H9 (cell line): ENCODE data around the gene OR52I2. TPM values are rescaled to one million over a fixed set of nuclear protein-coding genes. Genes with fewer than 3 reads are reported as not detected.
A peak's percentile ranks its signal among the peaks of the same experiment; 100 is the strongest.

ENCODE experiments used
- DNase-seq: peaks from one replicate; pipeline ENCODE4 v3.0.0-alpha.2; 2017
- H2AFZ ChIP-seq: one replicate; pipeline ENCODE4 v1.6.1; 2013; ENCODE audit warnings: mild to moderate bottlenecking, low read length, control low read depth, moderate library complexity
- H2AK5ac ChIP-seq: 2 replicates; pipeline ENCODE4 v1.6.1; 2013; ENCODE audit warnings: low read length, control low read depth, mixed read lengths; ENCODE audit not compliant: insufficient read length
- H2BK120ac ChIP-seq: one replicate; pipeline ENCODE4 v1.6.1; 2013; ENCODE audit warnings: low read depth, mild to moderate bottlenecking, low read length, control low read depth, inconsistent platforms; ENCODE audit not compliant: poor library complexity, severe bottlenecking
- H2BK12ac ChIP-seq: 2 replicates; pipeline ENCODE4 v1.6.1; 2013; ENCODE audit warnings: low read length, control low read depth, mixed read lengths, low read depth; ENCODE audit not compliant: insufficient read length
- H2BK15ac ChIP-seq: 2 replicates; pipeline ENCODE4 v1.6.1; 2013; ENCODE audit warnings: low read depth, low read length, control low read depth
- H2BK20ac ChIP-seq: one replicate; pipeline ENCODE4 v1.6.1; 2013; ENCODE audit warnings: low read depth, mild to moderate bottlenecking, low read length, control low read depth, inconsistent platforms; ENCODE audit not compliant: poor library complexity, severe bottlenecking
- H2BK5ac ChIP-seq: 2 replicates; pipeline ENCODE4 v1.6.1; 2013; ENCODE audit warnings: low read length, control low read depth, mixed read lengths; ENCODE audit not compliant: insufficient read length
- H3K14ac ChIP-seq: 2 replicates; pipeline ENCODE4 v1.6.1; 2013; ENCODE audit warnings: low read length, control low read depth; ENCODE audit not compliant: insufficient read depth
- H3K18ac ChIP-seq: 2 replicates; pipeline ENCODE4 v1.6.1; 2013; ENCODE audit warnings: low read depth, mild to moderate bottlenecking, mixed read lengths, low read length, control low read depth; ENCODE audit not compliant: insufficient read length
- H3K23ac ChIP-seq: 2 replicates; pipeline ENCODE4 v1.6.1; 2013; ENCODE audit warnings: low read length, control low read depth, mixed read lengths, low read depth; ENCODE audit not compliant: insufficient read length
- H3K23me2 ChIP-seq: 2 replicates; pipeline ENCODE4 v1.6.1; 2013; ENCODE audit warnings: low read depth, mild to moderate bottlenecking, mixed read lengths, low read length, control low read depth; ENCODE audit not compliant: insufficient read length, poor library complexity, severe bottlenecking
- H3K27ac ChIP-seq: 2 replicates; pipeline ENCODE4 v1.5.1; 2013; ENCODE audit warnings: low read length, control low read depth, mixed read lengths, low read depth; ENCODE audit not compliant: insufficient read length
- H3K27me3 ChIP-seq: 2 replicates; pipeline ENCODE4 v1.6.1; 2013; ENCODE audit warnings: low read length, control low read depth, inconsistent platforms; ENCODE audit not compliant: insufficient read depth
- H3K4ac ChIP-seq: 2 replicates; pipeline ENCODE4 v1.6.1; 2013; ENCODE audit warnings: low read depth, mild to moderate bottlenecking, control low read depth, inconsistent platforms, low read length, moderate library complexity
- H3K4me1 ChIP-seq: 2 replicates; pipeline ENCODE4 v1.6.1; 2013; ENCODE audit warnings: low read length, control low read depth, inconsistent platforms; ENCODE audit not compliant: insufficient read depth
- H3K4me2 ChIP-seq: 2 replicates; pipeline ENCODE4 v1.6.1; 2013; ENCODE audit warnings: low read length, control low read depth, mixed read lengths; ENCODE audit not compliant: insufficient read length, insufficient read depth
- H3K56ac ChIP-seq: 2 replicates; pipeline ENCODE4 v1.6.1; 2013; ENCODE audit warnings: low read depth, mild to moderate bottlenecking, mixed read lengths, low read length, control low read depth; ENCODE audit not compliant: insufficient read length
- H3K79me1 ChIP-seq: 2 replicates; pipeline ENCODE4 v1.6.1; 2013; ENCODE audit warnings: low read depth, mild to moderate bottlenecking, moderate library complexity, low read length, control low read depth, inconsistent platforms; ENCODE audit not compliant: insufficient read depth, poor library complexity, severe bottlenecking
- H3K79me2 ChIP-seq: 2 replicates; pipeline ENCODE4 v1.6.1; 2013; ENCODE audit warnings: low read length, control low read depth, inconsistent platforms; ENCODE audit not compliant: insufficient read depth
- H3K9ac ChIP-seq: 2 replicates; pipeline ENCODE4 v1.6.1; 2013; ENCODE audit warnings: low read length, control low read depth, mixed read lengths; ENCODE audit not compliant: insufficient read length; ENCODE audit errors: extremely low read depth
- H3K9me3 ChIP-seq: one replicate; pipeline ENCODE4 v1.6.1; 2013; ENCODE audit warnings: low read depth, low read length, inconsistent platforms; ENCODE audit not compliant: control insufficient read depth
- H3T11ph ChIP-seq: one replicate; pipeline ENCODE4 v1.6.1; 2013; ENCODE audit warnings: mild to moderate bottlenecking, low read length, control low read depth, inconsistent platforms
- H4K20me1 ChIP-seq: one replicate; pipeline ENCODE4 v1.6.1; 2013; ENCODE audit not compliant: control insufficient read depth, insufficient read length, insufficient read depth
- H4K5ac ChIP-seq: 2 replicates; pipeline ENCODE4 v1.6.1; 2013; ENCODE audit warnings: low read depth, mild to moderate bottlenecking, mixed read lengths, low read length, control low read depth; ENCODE audit not compliant: insufficient read length
- H4K8ac ChIP-seq: replicated peaks from 2 replicates; pipeline ENCODE4 v1.6.1; 2013; ENCODE audit warnings: low read length, control low read depth, mixed read lengths, low read depth; ENCODE audit not compliant: insufficient read length
- H4K91ac ChIP-seq: 2 replicates; pipeline ENCODE4 v1.6.1; 2013; ENCODE audit warnings: low read depth, mild to moderate bottlenecking, moderate library complexity, mixed read lengths, low read length, control low read depth; ENCODE audit not compliant: insufficient read length
- H3K27ac Mint-ChIP-seq, 3 experiments: 2 replicates in 2 of 3; 3 replicates in 1 of 3; pipeline ENCODE4 v1.8.0; 2020 to 2021; ENCODE audit warnings: mixed read lengths in 3 of 3, mild to moderate bottlenecking in 1 of 3, moderate library complexity in 1 of 3
- H3K27me3 Mint-ChIP-seq: 2 replicates; pipeline ENCODE4 v1.8.0; 2021; ENCODE audit warnings: low read depth, mild to moderate bottlenecking, moderate library complexity, mixed read lengths
- H3K36me3 Mint-ChIP-seq, 3 experiments: 2 replicates in 2 of 3; 3 replicates in 1 of 3; pipeline ENCODE4 v1.8.0; 2020 to 2021; ENCODE audit warnings: low read depth in 3 of 3, mixed read lengths in 3 of 3; ENCODE audit not compliant: insufficient read depth in 1 of 3
- H3K4me1 Mint-ChIP-seq, 2 experiments: 2 replicates each; pipeline ENCODE4 v1.8.0; 2020; ENCODE audit warnings: mixed read lengths in 2 of 2
- H3K4me3 Mint-ChIP-seq, 2 experiments: 2 replicates in 1 of 2; 3 replicates in 1 of 2; pipeline ENCODE4 v1.8.0; 2020 to 2021; ENCODE audit warnings: mild to moderate bottlenecking in 2 of 2, mixed read lengths in 2 of 2, moderate library complexity in 1 of 2
- H3K9me3 Mint-ChIP-seq, 2 experiments: 2 replicates in 1 of 2; 3 replicates in 1 of 2; pipeline ENCODE4 v1.8.0; 2020; ENCODE audit warnings: mild to moderate bottlenecking in 2 of 2, mixed read lengths in 2 of 2, moderate library complexity in 1 of 2
- WGBS: extraction: QIAGEN DNeasy Blood & Tissue Kit; methylation state at CpG from one replicate; pipeline ENCODE4 v1.1.7; 2013; ENCODE audit warnings: missing lambda C conversion rate, low lambda C conversion rate, mixed read lengths; ENCODE audit not compliant: insufficient read length; ENCODE audit errors: extremely low coverage; 5-methylcytosine and 5-hydroxymethylcytosine counted together
- total RNA-seq: library from RNA; stranded (reverse); gene quantifications from 2 replicates; pipeline ENCODE4 v1.2.1, GENCODE V29; 2021
- TF ChIP-seq, protein P1 (sequence below): fragments of 200-600 bp; sonication (generic); conservative IDR thresholded peaks from 3 replicates; pipeline ENCODE4 v1.8.0; 2021; ENCODE audit warnings: antibody characterized with exemption, mild to moderate bottlenecking

The OR52I2 gene
- total RNA-seq, 1 experiment from 2014 or later = not detected

GRCh38 chr11:4607096-4607495 lies 25.6 kb downstream of the OR52I2 start:
- no peak for DNase-seq
- no peak overlapping the region for H2BK15ac ChIP-seq
- H3K4me2 ChIP-seq = peak overlapping the region; percentile 62
- H2AFZ ChIP-seq = no peak overlapping the region
- H3K4me3 Mint-ChIP-seq = peak overlapping the region; percentile 82 to 88
- no peaks in the 10 kb centered on the region for H3K27me3 ChIP-seq
- H2BK20ac ChIP-seq = no peak overlapping the region
- no peak overlapping the region for H3K14ac ChIP-seq
- no peak overlapping the region for H3K56ac ChIP-seq
- H3K23me2 ChIP-seq = no peaks in the 10 kb centered on the region
- H2BK5ac ChIP-seq = no peak overlapping the region
- WGBS = no CpG with 5 or more reads among the region's 6 CpGs
- H4K5ac ChIP-seq = no peak overlapping the region
- H2BK12ac ChIP-seq = no peak overlapping the region
- no peaks in the 10 kb centered on the region for H3K79me1 ChIP-seq
- peaks cover 7 to 9% of the 10 kb centered on the region in 2 experiments for H3K4me1 Mint-ChIP-seq
- H3K9ac ChIP-seq = peak overlapping the region; percentile 1
- H4K8ac ChIP-seq = no peak overlapping the region
- peaks cover under 1 to 4% (median 2%) of the 10 kb centered on the region in 3 experiments; a peak in 4 of 7 replicates for H3K36me3 Mint-ChIP-seq
- no peak overlapping the region for H3K18ac ChIP-seq
- no peak overlapping the region for H3K27ac ChIP-seq
- no peak overlapping the region for H4K91ac ChIP-seq
- no peaks in the 10 kb centered on the region for H3K9me3 ChIP-seq
- no peak overlapping the region for H2BK120ac ChIP-seq
- H3K23ac ChIP-seq = no peak overlapping the region
- no peaks in the 10 kb centered on the region for H3K4me1 ChIP-seq
- H3K4ac ChIP-seq = no peak overlapping the region
- H4K20me1 ChIP-seq = no peaks in the 10 kb centered on the region
- peaks cover 13% of the 10 kb centered on the region for H3K27me3 Mint-ChIP-seq
- TF ChIP-seq, protein P1, sequence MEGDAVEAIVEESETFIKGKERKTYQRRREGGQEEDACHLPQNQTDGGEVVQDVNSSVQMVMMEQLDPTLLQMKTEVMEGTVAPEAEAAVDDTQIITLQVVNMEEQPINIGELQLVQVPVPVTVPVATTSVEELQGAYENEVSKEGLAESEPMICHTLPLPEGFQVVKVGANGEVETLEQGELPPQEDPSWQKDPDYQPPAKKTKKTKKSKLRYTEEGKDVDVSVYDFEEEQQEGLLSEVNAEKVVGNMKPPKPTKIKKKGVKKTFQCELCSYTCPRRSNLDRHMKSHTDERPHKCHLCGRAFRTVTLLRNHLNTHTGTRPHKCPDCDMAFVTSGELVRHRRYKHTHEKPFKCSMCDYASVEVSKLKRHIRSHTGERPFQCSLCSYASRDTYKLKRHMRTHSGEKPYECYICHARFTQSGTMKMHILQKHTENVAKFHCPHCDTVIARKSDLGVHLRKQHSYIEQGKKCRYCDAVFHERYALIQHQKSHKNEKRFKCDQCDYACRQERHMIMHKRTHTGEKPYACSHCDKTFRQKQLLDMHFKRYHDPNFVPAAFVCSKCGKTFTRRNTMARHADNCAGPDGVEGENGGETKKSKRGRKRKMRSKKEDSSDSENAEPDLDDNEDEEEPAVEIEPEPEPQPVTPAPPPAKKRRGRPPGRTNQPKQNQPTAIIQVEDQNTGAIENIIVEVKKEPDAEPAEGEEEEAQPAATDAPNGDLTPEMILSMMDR = no peak
- H3K9me3 Mint-ChIP-seq = no peaks in the 10 kb centered on the region
- no peaks in the 10 kb centered on the region for H3K79me2 ChIP-seq
- no peak overlapping the region for H2AK5ac ChIP-seq
- H3T11ph ChIP-seq = no peak overlapping the region
- no peak overlapping the region; a peak in 1 of 7 replicates for H3K27ac Mint-ChIP-seq
